ENCODE results near the gene DYRK1B. TPM values are rescaled to one million over a fixed set of nuclear protein-coding genes. Genes with fewer than 3 reads are reported as not detected.

The DYRK1B gene
- total RNA-seq = 11.9 and 40.8 TPM in 2 replicates

GRCh38 chr19:39833464-39834286 lies at the start of gene DYRK1B:
Gene DYRK1B (minus strand): TSS chr19:39834162. CDS start chr19:39831867, 2,295 bp downstream.

GRCh38 chr19:39845933-39846677 lies 12.1 kb upstream of the DYRK1B start, which contains the start of gene FBL:
Gene FBL (minus strand): TSS chr19:39846379. CDS start chr19:39846300, 79 bp downstream.

GRCh38 chr19:39778763-39779162 lies 55.2 kb downstream of the DYRK1B start, which contains the start of gene LEUTX:
Gene LEUTX (plus strand): TSS chr19:39778854. CDS start chr19:39778921, 67 bp downstream.

Other genes with a start within 250 kb of the DYRK1B start
- gene LGALS13, start 231.6 kb downstream of the DYRK1B start, total RNA-seq = not detected in 2 replicates
- not detected in 2 replicates for gene LGALS16, start 178.2 kb downstream of the DYRK1B start, total RNA-seq
- gene LGALS14, start 129.7 kb downstream of the DYRK1B start, total RNA-seq = not detected in 2 replicates
- gene CLC, start 96.1 kb downstream of the DYRK1B start, total RNA-seq = not detected in 2 replicates
- gene LEUTX, start 55.3 kb downstream of the DYRK1B start, total RNA-seq = not detected in 2 replicates
- 159 and 214 TPM in 2 replicates for gene FBL, start 12.2 kb upstream of the DYRK1B start, total RNA-seq
- gene FCGBP, start 100.5 kb upstream of the DYRK1B start, total RNA-seq = 2.0 TPM in 1 of 2 replicates, not detected in the other
- gene PSMC4, start 137.0 kb upstream of the DYRK1B start, total RNA-seq = 98.1 and 161 TPM in 2 replicates
- 1.6 and 2.7 TPM in 2 replicates for gene ZNF546, start 162.9 kb upstream of the DYRK1B start, total RNA-seq
- gene ZNF780B, start 222.1 kb upstream of the DYRK1B start, total RNA-seq = 1.6 and 7.7 TPM in 2 replicates

Measured in mesangial cell (primary cell).